Osteoblast (primary cell): ENCODE measurements around the gene TECPR2. TPM values are rescaled to one million over a fixed set of nuclear protein-coding genes. Genes with fewer than 3 reads are reported as not detected.

Experiments
- DNase-seq: peaks from one replicate; pipeline ENCODE4 v3.0.0; 2011; ENCODE audit warnings: low spot score, mixed read lengths; ENCODE audit not compliant: insufficient read length; ENCODE audit errors: missing footprints
- H2AFZ ChIP-seq: 2 replicates; pipeline ENCODE4 v1.6.0; 2011; ENCODE audit warnings: mild to moderate bottlenecking, low read length
- H3K27ac ChIP-seq: 2 replicates; pipeline ENCODE4 v1.5.1; 2011; ENCODE audit warnings: mild to moderate bottlenecking, low read depth, low read length, moderate library complexity
- H3K27me3 ChIP-seq: 2 replicates; pipeline ENCODE4 v1.6.0; 2012; ENCODE audit warnings: mild to moderate bottlenecking, control low read depth, inconsistent platforms, low read length, moderate library complexity; ENCODE audit not compliant: insufficient read depth
- H3K36me3 ChIP-seq: 2 replicates; pipeline ENCODE4 v1.5.1; 2011; ENCODE audit warnings: mild to moderate bottlenecking, low read length, control low read depth, moderate library complexity; ENCODE audit not compliant: insufficient read depth
- H3K4me1 ChIP-seq: 2 replicates; pipeline ENCODE4 v1.5.1; 2011; ENCODE audit warnings: mild to moderate bottlenecking, low read length, control low read depth, moderate library complexity; ENCODE audit not compliant: insufficient read depth
- H3K4me2 ChIP-seq: 2 replicates; pipeline ENCODE4 v1.6.0; 2011; ENCODE audit warnings: mild to moderate bottlenecking, low read length; ENCODE audit not compliant: insufficient read depth
- H3K4me3 ChIP-seq: fragments of 200-600 bp; sonication (generic); 3 replicates; pipeline ENCODE4 v1.5.1; 2012; ENCODE audit warnings: mild to moderate bottlenecking, low read length, inconsistent platforms; ENCODE audit not compliant: insufficient read depth
- H3K79me2 ChIP-seq: 2 replicates; pipeline ENCODE4 v1.6.0; 2012; ENCODE audit warnings: mild to moderate bottlenecking, low read length, control low read depth, inconsistent platforms; ENCODE audit not compliant: insufficient read depth
- H3K9me3 ChIP-seq: 2 replicates; pipeline ENCODE4 v1.5.1; 2011; ENCODE audit warnings: low read depth, low read length, control low read depth
- H4K20me1 ChIP-seq: 2 replicates; pipeline ENCODE4 v1.6.0; 2012; ENCODE audit warnings: mild to moderate bottlenecking, low read length, control low read depth; ENCODE audit not compliant: insufficient read depth
- total RNA-seq: library from RNA; depleted of rRNA; stranded (reverse); fragments of >200 nt; gene quantifications from 2 replicates; pipeline ENCODE4 v1.2.3, GENCODE V29; 2012
- TF ChIP-seq, protein P1 (sequence below): IDR thresholded peaks from 2 replicates; pipeline ENCODE4 v1.5.1; 2011; ENCODE audit warnings: mild to moderate bottlenecking, low read depth, low read length, moderate library complexity; ENCODE audit errors: extremely low read depth

Gene TECPR2
- total RNA-seq, 1 donor = 13.0 TPM

DNA sequence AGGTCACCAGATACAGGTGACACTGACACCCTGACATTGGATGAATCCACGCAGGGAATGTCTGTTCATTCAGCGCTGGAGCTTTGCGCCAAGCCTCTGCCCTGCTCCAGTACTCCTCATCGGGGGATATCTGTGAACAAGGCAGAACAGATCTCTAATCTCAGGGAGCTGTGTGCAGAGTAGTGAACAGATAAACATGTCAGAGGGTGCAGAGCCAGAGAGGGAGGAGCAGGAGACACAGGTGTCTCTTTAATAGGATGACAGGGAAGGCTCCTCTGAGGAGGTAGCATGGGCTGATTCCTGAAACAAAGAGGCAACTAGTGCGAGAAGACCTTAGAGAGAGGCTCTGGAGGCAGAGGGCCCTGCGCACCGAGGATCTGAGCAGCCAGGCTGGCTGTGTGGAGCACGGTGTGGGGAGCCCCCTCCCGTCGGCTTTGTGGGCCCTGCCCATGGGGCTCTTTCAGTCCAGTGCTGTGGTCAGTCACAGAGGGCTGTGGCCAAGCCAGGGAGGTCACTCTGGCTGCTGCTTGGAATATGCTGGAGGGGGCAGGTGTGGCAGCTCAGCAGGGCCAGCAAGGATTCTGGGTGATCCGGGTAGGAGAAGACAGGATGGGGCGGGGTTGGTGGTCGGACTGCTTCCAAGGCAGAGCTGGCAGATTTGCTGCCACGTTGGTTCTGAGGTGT, 55.6 kb downstream of the TECPR2 start:
- Histone ChIP-seq H3K79me2 (no peaks in the 10 kb centered on the region), H4K20me1 (no peaks in the 10 kb centered on the region), H3K4me1 (no peaks in the 10 kb centered on the region), H3K27ac (no peak overlapping the region), H3K9me3 (no peaks in the 10 kb centered on the region), H3K27me3 (no peaks in the 10 kb centered on the region), H2AFZ (no peak overlapping the region), H3K36me3 (peaks cover 9% of the 10 kb centered on the region), H3K4me2 (no peak overlapping the region), H3K4me3 (no peak overlapping the region)
- TF ChIP-seq, protein P1, sequence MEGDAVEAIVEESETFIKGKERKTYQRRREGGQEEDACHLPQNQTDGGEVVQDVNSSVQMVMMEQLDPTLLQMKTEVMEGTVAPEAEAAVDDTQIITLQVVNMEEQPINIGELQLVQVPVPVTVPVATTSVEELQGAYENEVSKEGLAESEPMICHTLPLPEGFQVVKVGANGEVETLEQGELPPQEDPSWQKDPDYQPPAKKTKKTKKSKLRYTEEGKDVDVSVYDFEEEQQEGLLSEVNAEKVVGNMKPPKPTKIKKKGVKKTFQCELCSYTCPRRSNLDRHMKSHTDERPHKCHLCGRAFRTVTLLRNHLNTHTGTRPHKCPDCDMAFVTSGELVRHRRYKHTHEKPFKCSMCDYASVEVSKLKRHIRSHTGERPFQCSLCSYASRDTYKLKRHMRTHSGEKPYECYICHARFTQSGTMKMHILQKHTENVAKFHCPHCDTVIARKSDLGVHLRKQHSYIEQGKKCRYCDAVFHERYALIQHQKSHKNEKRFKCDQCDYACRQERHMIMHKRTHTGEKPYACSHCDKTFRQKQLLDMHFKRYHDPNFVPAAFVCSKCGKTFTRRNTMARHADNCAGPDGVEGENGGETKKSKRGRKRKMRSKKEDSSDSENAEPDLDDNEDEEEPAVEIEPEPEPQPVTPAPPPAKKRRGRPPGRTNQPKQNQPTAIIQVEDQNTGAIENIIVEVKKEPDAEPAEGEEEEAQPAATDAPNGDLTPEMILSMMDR = no peak
- DNase-seq = peak; percentile 70

DNA sequence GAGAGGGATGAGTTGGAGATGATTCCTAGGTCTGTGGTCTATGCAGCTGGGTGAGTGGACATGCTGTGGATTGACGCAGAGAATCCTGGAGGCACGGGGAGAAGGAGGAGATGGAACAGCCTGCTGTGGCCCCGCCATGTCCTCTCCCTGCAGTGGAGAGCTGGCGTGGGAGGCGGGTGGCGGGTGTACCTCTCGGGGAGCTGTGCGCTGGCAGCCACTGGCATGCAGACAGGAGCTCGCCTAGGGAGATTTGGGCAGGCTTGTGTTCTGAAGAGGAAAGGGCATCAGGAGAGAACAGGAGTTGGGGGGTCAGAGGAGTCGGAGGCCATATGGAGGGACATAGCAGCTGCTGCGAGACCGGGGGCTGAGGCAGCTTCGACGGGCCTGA, 56.1 kb downstream of the TECPR2 start:
- Histone ChIP-seq H4K20me1 (no peaks in the 10 kb centered on the region), H3K4me2 (no peak overlapping the region), H3K4me3 (no peak overlapping the region), H3K4me1 (no peaks in the 10 kb centered on the region), H3K27ac (no peak overlapping the region), H3K9me3 (no peaks in the 10 kb centered on the region), H3K27me3 (no peaks in the 10 kb centered on the region), H3K36me3 (peaks cover 9% of the 10 kb centered on the region), H3K79me2 (no peaks in the 10 kb centered on the region), H2AFZ (no peak overlapping the region)
- TF ChIP-seq, protein P1 = no peak
- DNase-seq = no peak

DNA sequence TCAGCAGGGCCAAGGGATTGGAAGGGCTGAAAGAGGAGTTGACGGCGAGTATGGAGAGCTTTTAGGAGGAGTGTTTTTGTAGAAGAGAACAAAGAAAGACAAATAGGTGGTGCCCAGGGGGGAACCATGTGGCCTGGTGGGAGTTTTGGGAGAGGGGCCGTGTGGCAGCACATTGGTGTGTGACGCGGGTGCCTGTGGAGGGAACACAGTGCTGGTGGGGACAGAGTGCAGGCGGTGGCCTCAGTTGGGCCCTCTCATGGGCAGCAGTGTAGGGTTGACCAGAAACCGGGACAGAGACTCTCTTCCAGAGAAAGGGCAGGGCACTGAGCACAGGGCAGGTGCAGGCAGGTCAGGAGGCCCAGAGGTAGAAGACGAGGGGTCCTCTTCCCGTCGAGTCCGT, 56.5 kb downstream of the TECPR2 start:
- H3K27me3 ChIP-seq = no peaks in the 10 kb centered on the region
- peaks cover 7% of the 10 kb centered on the region for H3K36me3 ChIP-seq
- peak; percentile 37 for DNase-seq
- H3K27ac ChIP-seq = no peak overlapping the region
- no peak overlapping the region for H2AFZ ChIP-seq
- H4K20me1 ChIP-seq = no peaks in the 10 kb centered on the region
- H3K4me3 ChIP-seq = no peak overlapping the region
- H3K9me3 ChIP-seq = no peaks in the 10 kb centered on the region
- TF ChIP-seq, protein P1 = no peak
- no peak overlapping the region for H3K4me2 ChIP-seq
- no peaks in the 10 kb centered on the region for H3K4me1 ChIP-seq
- H3K79me2 ChIP-seq = no peaks in the 10 kb centered on the region

DNA sequence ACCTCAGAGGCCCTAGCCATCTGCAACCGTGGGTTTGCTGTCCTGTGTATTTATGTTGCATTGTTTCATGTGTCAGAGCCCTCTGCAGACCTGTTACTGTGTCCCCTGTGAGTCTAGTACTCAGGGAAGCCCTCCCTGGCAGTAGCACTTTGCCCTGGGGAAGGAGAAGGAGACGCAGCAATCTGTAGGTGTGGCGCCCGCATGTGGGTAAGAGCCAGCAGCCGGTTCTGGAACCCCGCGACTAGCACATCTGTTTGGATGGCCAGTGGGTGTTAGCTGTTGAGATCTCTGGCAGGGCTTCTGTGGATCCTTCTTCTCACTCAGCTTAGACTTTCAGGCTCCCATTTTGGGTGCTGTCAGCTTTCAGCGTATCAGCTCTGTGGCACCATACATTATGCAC, 57.0 kb downstream of the TECPR2 start:
- H4K20me1 ChIP-seq = no peaks in the 10 kb centered on the region
- H3K4me2 ChIP-seq = no peak overlapping the region
- no peak overlapping the region for H3K4me3 ChIP-seq
- H2AFZ ChIP-seq = no peak overlapping the region
- no peaks in the 10 kb centered on the region for H3K9me3 ChIP-seq
- peaks cover 3% of the 10 kb centered on the region for H3K36me3 ChIP-seq
- no peaks in the 10 kb centered on the region for H3K4me1 ChIP-seq
- peak; percentile 21 for DNase-seq
- no peaks in the 10 kb centered on the region for H3K27me3 ChIP-seq
- TF ChIP-seq, protein P1 = no peak
- no peaks in the 10 kb centered on the region for H3K79me2 ChIP-seq
- no peak overlapping the region for H3K27ac ChIP-seq
